K562 (cell line): ENCODE measurements around the gene MDC1. TPM values are rescaled to one million over a fixed set of nuclear protein-coding genes. Genes with fewer than 3 reads are reported as not detected.

Experiments
- ATAC-seq: fragments of 200-7000 bp; cut with Tn5 transposase; 3 replicates; pipeline ENCODE4 v1.9.1; 2020; ENCODE audit warnings: moderate library complexity
- BruUV-seq: library from RNA; stranded (reverse); fragments of 400-500 nt; replicated peaks from 2 replicates; lab custom pipeline; 2021; lab: Mats Ljungman, UMichigan
- CTCF ChIA-PET: fragments of 300-600 bp; formaldehyde crosslinking; extraction: SDS; loops from one replicate; lab custom pipeline; 2021; ENCODE audit warnings: low intra/inter-chr PET ratio; lab: Yijun Ruan, JAX
- POLR2A ChIA-PET: fragments of 300-600, 350-650 bp; sonication (Branson Sonifier 250); formaldehyde crosslinking; extraction: SDS; loops from one replicate; lab custom pipeline; 2021; ENCODE audit warnings: antibody characterized with exemption, inconsistent platforms; lab: Yijun Ruan, JAX
- DNase-seq, 4 experiments: peaks; one replicate each; pipeline versions ENCODE4 v3.0.0 to v3.0.0-alpha.2; 2011 to 2018; ENCODE audit warnings: low spot score in 3 of 4, mixed read lengths in 3 of 4; ENCODE audit errors: extremely low read depth in 1 of 4
- FAIRE-seq: peaks from 2 replicates; lab custom pipeline; 2011; peaks lifted over from hg19 to GRCh38; lab: Jason Lieb, UNC
- H2AFZ ChIP-seq: 2 replicates; pipeline ENCODE4 v1.6.0; 2011; ENCODE audit warnings: low read depth, low read length, control low read depth, inconsistent platforms
- H3K27ac ChIP-seq: fragments of 200-600 bp; 3 replicates; pipeline ENCODE4 v1.8.0; 2011; ENCODE audit warnings: low read depth, mild to moderate bottlenecking, control low read depth, inconsistent platforms, low read length, moderate library complexity, mixed read lengths; ENCODE audit errors: extremely low read depth
- H3K27me3 ChIP-seq, 2 experiments: fragments of 300-600 bp in 1 of 2; 2 replicates in 1 of 2; 3 replicates in 1 of 2; pipeline versions ENCODE4 v1.6.0 to v1.8.0; 2011; ENCODE audit warnings: inconsistent platforms in 2 of 2, low read length in 2 of 2, mild to moderate bottlenecking in 1 of 2, mixed read lengths in 1 of 2, moderate library complexity in 1 of 2; ENCODE audit not compliant: control insufficient read depth in 2 of 2, insufficient read depth in 2 of 2
- H3K36me3 ChIP-seq: fragments of 300-600 bp; 3 replicates; pipeline ENCODE4 v1.8.0; 2011; ENCODE audit warnings: mild to moderate bottlenecking, low read length, inconsistent platforms; ENCODE audit not compliant: control insufficient read depth, insufficient read depth
- H3K4me1 ChIP-seq, 2 experiments: fragments of 200-600 bp in 1 of 2; replicated peaks in 1 of 2; 2 replicates in 1 of 2; 3 replicates in 1 of 2; pipeline versions ENCODE4 v1.5.1 to v1.8.0; 2011; ENCODE audit warnings: inconsistent platforms in 2 of 2, low read length in 2 of 2, mild to moderate bottlenecking in 1 of 2, mixed read lengths in 1 of 2, moderate library complexity in 1 of 2; ENCODE audit not compliant: control insufficient read depth in 2 of 2, insufficient read depth in 2 of 2
- H3K4me2 ChIP-seq: 2 replicates; pipeline ENCODE4 v1.6.1; 2011; ENCODE audit warnings: low read length, control low read depth, inconsistent platforms, mixed read lengths; ENCODE audit not compliant: insufficient read depth
- H3K4me3 ChIP-seq: fragments of 200-600 bp; sonication (generic), shearing (Covaris generic); 2 replicates; pipeline ENCODE4 v1.5.1; 2016; ENCODE audit warnings: control low read depth, inconsistent platforms
- H3K79me2 ChIP-seq: fragments of 200-600 bp; 3 replicates; pipeline ENCODE4 v1.8.0; 2011; ENCODE audit warnings: low read length, inconsistent platforms; ENCODE audit not compliant: control insufficient read depth, insufficient read depth
- H3K9ac ChIP-seq, 2 experiments: 2 replicates each; pipeline versions ENCODE4 v1.6.0 to v1.6.1; 2011; ENCODE audit warnings: low read depth in 2 of 2, low read length in 2 of 2, control low read depth in 1 of 2, inconsistent platforms in 1 of 2, mild to moderate bottlenecking in 1 of 2, mixed read lengths in 1 of 2; ENCODE audit not compliant: insufficient read depth in 1 of 2
- H3K9me1 ChIP-seq: one replicate; pipeline ENCODE4 v1.6.0; 2011; ENCODE audit warnings: inconsistent platforms, mild to moderate bottlenecking, low read length, moderate library complexity; ENCODE audit not compliant: control insufficient read depth, insufficient read depth
- H3K9me3 ChIP-seq: replicated peaks from 2 replicates; pipeline ENCODE4 v1.5.1; 2011; ENCODE audit warnings: low read depth, low read length, inconsistent platforms; ENCODE audit not compliant: control insufficient read depth, insufficient read depth
- H4K20me1 ChIP-seq: replicated peaks from 2 replicates; pipeline ENCODE4 v1.6.1; 2011; ENCODE audit warnings: low read length, inconsistent platforms, mixed read lengths; ENCODE audit not compliant: control insufficient read depth, insufficient read depth
- CUX1 ChIP-seq: fragments of 200-800 bp; sonication (Bioruptor generic); IDR thresholded peaks from 2 replicates; pipeline ENCODE4 v1.6.1; 2016; ENCODE audit warnings: missing genetic modification characterization, missing compliant biosample characterization
- NR1H2 ChIP-seq: sonication (generic); formaldehyde crosslinking; IDR thresholded peaks from 2 replicates; pipeline ENCODE4 v1.4.0; 2020; ENCODE audit warnings: mild to moderate bottlenecking, missing genetic modification reagents
- SAP30 ChIP-seq: fragments of 200-600 bp; sonication (generic); IDR thresholded peaks from 2 replicates; pipeline ENCODE4 v1.6.1; 2012; ENCODE audit warnings: borderline replicate concordance, low read depth, mild to moderate bottlenecking, moderate library complexity, low read length, control low read depth, inconsistent platforms; ENCODE audit not compliant: insufficient read depth, poor library complexity, severe bottlenecking
- SFPQ ChIP-seq: fragments of 200-400 bp; formaldehyde crosslinking; IDR thresholded peaks from 2 replicates; pipeline ENCODE4 v1.6.1; 2017; ENCODE audit warnings: mild to moderate bottlenecking, low read depth, low read length, moderate library complexity
- SOX6 ChIP-seq: fragments of 450-650 bp; IDR thresholded peaks from 2 replicates; pipeline ENCODE4 v1.6.1; 2014; ENCODE audit warnings: mild to moderate bottlenecking
- SP2 ChIP-seq: IDR thresholded peaks from 2 replicates; pipeline ENCODE4 v1.6.1; 2011; ENCODE audit warnings: mild to moderate bottlenecking, low read depth, low read length, moderate library complexity; ENCODE audit not compliant: poor library complexity, severe bottlenecking; ENCODE audit errors: extremely low read depth
- ZBTB26 ChIP-seq: fragments of 450-650 bp; formaldehyde crosslinking; IDR thresholded peaks from 2 replicates; pipeline ENCODE4 v1.4.0; 2022; ENCODE audit warnings: missing genetic modification characterization
- ZNF395 ChIP-seq: fragments of 200-800 bp; sonication (Bioruptor generic); IDR thresholded peaks from 2 replicates; pipeline ENCODE4 v1.6.1; 2017; ENCODE audit warnings: missing genetic modification characterization, missing compliant biosample characterization
- WGBS: fragments of 100-300 bp; shearing (Covaris generic); methylation state at CpG from one replicate; pipeline ENCODE4 v1.1.6; 2016; ENCODE audit warnings: low coverage, mixed read lengths; ENCODE audit not compliant: insufficient coverage; ENCODE audit errors: missing lambda C conversion rate; 5-methylcytosine and 5-hydroxymethylcytosine counted together
- in situ Hi-C: fragments of 300-500 bp; cut with MboI; formaldehyde crosslinking; loops from 4 replicates; pipeline ENCODE4 v1.15.0; 2018; ENCODE audit warnings: inconsistent platforms, mixed read lengths
- intact Hi-C: fragments of 100-400 bp; cut with micrococcal nuclease; formaldehyde crosslinking; loops from 2 replicates; pipeline ENCODE4 v1.14.2; 2022
- polyA plus RNA-seq, 8 experiments: library from polyadenylated mRNA; depleted of rRNA in 4 of 8; stranded (reverse) in 5 of 8; unstranded in 3 of 8; fragments of >200 nt; fragmentation: Nextera tagmentation in 2 of 8; fragmentation: Illumina TruSeq in 1 of 8; extraction: Ambion mirVana in 2 of 8; extraction: Trizol in 1 of 8; gene quantifications; 2 replicates each; pipeline versions ENCODE4 v1.2.1 to v1.2.3, GENCODE V29; 2011 to 2014; ENCODE audit warnings: inconsistent platforms in 1 of 8, missing spikeins in 1 of 8
- total RNA-seq, 7 experiments: library from RNA; depleted of rRNA in 6 of 7; stranded (reverse); fragments of >200 nt in 6 of 7; fragmentation: Illumina TruSeq in 2 of 7; extraction: Trizol in 2 of 7; gene quantifications; 2 replicates each; pipeline versions ENCODE4 v1.2.1 to v1.2.3, GENCODE V29; 2011 to 2021; ENCODE audit warnings: low replicate concordance in 1 of 7

The MDC1 gene
- total and polyA plus RNA-seq, 9 of the 15 experiments (the other 6 are each of a cell fraction or from before 2014, with no cell fraction given), result 8.2 to 114 (median 20.0) TPM

GRCh38 chr6:30655743-30656094, 61.4 kb downstream of the MDC1 start:
- H3K36me3 ChIP-seq, result peaks cover 91% of the 10 kb centered on the region

More at GRCh38 chr6:30655743-30656094, 61.4 kb downstream of the MDC1 start:
- H3K27me3 ChIP-seq, result no peaks in the 10 kb centered on the region
- in situ Hi-C loops (no loop called here), intact Hi-C loops (no loop called here)
- POLR2A ChIA-PET, result interaction anchor here (1.0 to 1.2 kb wide), 2 partner anchors 14 to 27 kb away, joined by 3 to 4 read pairs; no protein-coding TSS in a partner anchor
- H3K27ac ChIP-seq, result no peak overlapping the region
- H4K20me1 ChIP-seq, result no peaks in the 10 kb centered on the region
- H3K4me1 ChIP-seq, result no peaks in the 10 kb centered on the region; a peak in 1 of 5 replicates
- no peak overlapping the region for H3K9ac ChIP-seq
- no peak overlapping the region for H3K4me3 ChIP-seq
- no peaks in the 10 kb centered on the region for H3K79me2 ChIP-seq
- TF ChIP-seq NR1H2 (CRISPR knock-in tag) (no peak), SAP30 (no peak), SFPQ (no peak), ZNF395 (no peak), CUX1 (CRISPR knock-in tag) (no peak), SOX6 (no peak), SP2 (no peak), ZBTB26 (CRISPR knock-in tag) (no peak)
- no peak for FAIRE-seq
- no peak for DNase-seq
- 98% methylated on average over 3 of the region's 3 CpGs for WGBS
- ATAC-seq, result no peak
- no TSS peak for BruUV-seq
- no peak overlapping the region for H2AFZ ChIP-seq
- CTCF ChIA-PET, result no interaction called here
- H3K4me2 ChIP-seq, result no peak overlapping the region
- no peaks in the 10 kb centered on the region for H3K9me3 ChIP-seq
- H3K9me1 ChIP-seq, result no peaks in the 10 kb centered on the region
